Loucy (cell line): ENCODE data around the gene DNAH6.

Experiments
- H2AFZ ChIP-seq: fragments of 200-600 bp; sonication (generic); 2 replicates; pipeline ENCODE4 v1.6.0; 2016; ENCODE audit warnings: antibody characterized with exemption, mild to moderate bottlenecking, low read length, moderate library complexity
- H3F3A ChIP-seq: fragments of 200-600 bp; 2 replicates; pipeline ENCODE4 v1.6.0; 2016; ENCODE audit warnings: antibody characterized with exemption, low read depth, mild to moderate bottlenecking
- H3K27me3 ChIP-seq: fragments of 200-600 bp; sonication (generic); 2 replicates; pipeline ENCODE4 v1.6.1; 2014; ENCODE audit warnings: low read length, mild to moderate bottlenecking; ENCODE audit not compliant: insufficient read depth, poor library complexity, severe bottlenecking
- H3K36me3 ChIP-seq: fragments of 200-600 bp; sonication (generic); 2 replicates; pipeline ENCODE4 v1.6.1; 2016; ENCODE audit warnings: low read length; ENCODE audit not compliant: insufficient read depth
- H3K4me1 ChIP-seq: fragments of 200-600 bp; sonication (generic); 2 replicates; pipeline ENCODE4 v1.5.1; 2014; ENCODE audit warnings: low read length, mild to moderate bottlenecking; ENCODE audit not compliant: insufficient read depth, poor library complexity, severe bottlenecking
- H3K4me2 ChIP-seq: fragments of 200-600 bp; sonication (generic); 2 replicates; pipeline ENCODE4 v1.6.0; 2014; ENCODE audit warnings: antibody characterized with exemption, low read length, low read depth, mild to moderate bottlenecking; ENCODE audit not compliant: poor library complexity, severe bottlenecking
- H3K4me3 ChIP-seq: fragments of 200-600 bp; sonication (generic); 2 replicates; pipeline ENCODE4 v1.5.1; 2014; ENCODE audit warnings: low read length, mild to moderate bottlenecking, mixed read lengths; ENCODE audit not compliant: poor library complexity, severe bottlenecking
- H3K79me2 ChIP-seq: fragments of 200-600 bp; sonication (generic); 2 replicates; pipeline ENCODE4 v1.6.1; 2014; ENCODE audit warnings: low read length; ENCODE audit not compliant: insufficient read depth
- H3K9ac ChIP-seq: fragments of 200-600 bp; sonication (generic); 2 replicates; pipeline ENCODE4 v1.6.0; 2014; ENCODE audit warnings: mild to moderate bottlenecking, low read depth, low read length, moderate library complexity; ENCODE audit not compliant: poor library complexity, severe bottlenecking
- H3K9me2 ChIP-seq: fragments of 200-600 bp; sonication (generic); replicated peaks from 2 replicates; pipeline ENCODE4 v1.6.1; 2016; ENCODE audit warnings: low read depth, low read length, mixed read lengths
- H3K9me3 ChIP-seq: fragments of 200-600 bp; sonication (generic); 2 replicates; pipeline ENCODE4 v1.6.1; 2014; ENCODE audit warnings: mild to moderate bottlenecking, antibody characterized with exemption, low read length, low read depth; ENCODE audit not compliant: insufficient read depth
- H4K20me1 ChIP-seq: fragments of 200-600 bp; sonication (generic); 2 replicates; pipeline ENCODE4 v1.6.0; 2014; ENCODE audit warnings: antibody characterized with exemption, low read length, mild to moderate bottlenecking; ENCODE audit not compliant: insufficient read depth, poor library complexity, severe bottlenecking
- CTCF ChIP-seq: fragments of 200-600 bp; sonication (generic); conservative IDR thresholded peaks from 2 replicates; pipeline ENCODE4 v1.5.1; 2014; ENCODE audit warnings: mild to moderate bottlenecking, antibody characterized with exemption, low read length
- EZH2phosphoT487 ChIP-seq: fragments of 200-600 bp; IDR thresholded peaks from 2 replicates; pipeline ENCODE4 v1.6.1; 2018; ENCODE audit warnings: antibody characterized with exemption, mild to moderate bottlenecking, moderate library complexity, borderline replicate concordance

The DNAH6 gene

GRCh38 chr2:84839851-84840250, 323.6 kb downstream of the DNAH6 start:
- H3K9me3 ChIP-seq, result peaks cover 2% of the 10 kb centered on the region; the same call in 1 of the 2 replicates
- no peaks in the 10 kb centered on the region for H3K4me1 ChIP-seq
- no peak overlapping the region for H3K4me3 ChIP-seq
- no peak for TF ChIP-seq EZH2phosphoT487
- no peak for TF ChIP-seq CTCF
- peaks cover 39% of the 10 kb centered on the region for H3K27me3 ChIP-seq
- H3K79me2 ChIP-seq, result no peaks in the 10 kb centered on the region
- no peaks in the 10 kb centered on the region for H4K20me1 ChIP-seq
- H3K9me2 ChIP-seq, result no peaks in the 10 kb centered on the region
- no peak overlapping the region for H3K4me2 ChIP-seq
- H3K36me3 ChIP-seq, result no peaks in the 10 kb centered on the region
- H3F3A ChIP-seq, result no peaks in the 10 kb centered on the region
- no peak overlapping the region for H3K9ac ChIP-seq
- no peak overlapping the region for H2AFZ ChIP-seq

- Histone ChIP-seq H3K27me3 (peaks cover 40% of the 10 kb centered on the region), H3K9me2 (no peaks in the 10 kb centered on the region), H3K4me2 (no peak overlapping the region), H4K20me1 (no peaks in the 10 kb centered on the region), H2AFZ (no peak overlapping the region), H3K9ac (no peak overlapping the region), H3K9me3 (peaks cover 2% of the 10 kb centered on the region; the same call in 1 of the 2 replicates), H3K4me3 (no peak overlapping the region), H3K4me1 (no peaks in the 10 kb centered on the region), H3F3A (no peaks in the 10 kb centered on the region), H3K79me2 (no peaks in the 10 kb centered on the region), H3K36me3 (no peaks in the 10 kb centered on the region)
- TF ChIP-seq EZH2phosphoT487 (no peak), CTCF (no peak)
Observed at GRCh38 chr2:84840306-84840705, 324.0 kb downstream of the DNAH6 start.

DNA sequence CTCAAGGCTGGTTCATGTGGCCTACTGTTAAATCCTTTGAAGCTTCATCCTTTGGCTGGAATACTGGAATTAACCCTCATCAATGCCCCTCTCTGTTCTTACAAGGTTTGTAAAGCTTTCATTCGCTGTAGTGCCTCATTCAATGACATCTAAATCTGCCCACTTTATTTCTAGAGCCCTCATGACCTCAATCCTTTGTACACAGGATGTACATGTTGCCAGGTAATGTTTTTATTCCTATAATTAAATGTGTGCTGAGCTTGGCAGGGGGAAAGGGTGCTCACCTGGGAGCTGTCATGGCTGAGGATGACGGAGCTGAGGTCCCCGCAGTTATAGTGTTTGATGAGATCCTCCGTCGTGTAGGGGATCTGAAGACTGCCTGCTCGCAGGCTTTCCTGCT, 325.3 kb downstream of the DNAH6 start:
- Histone ChIP-seq H3K4me3 (no peak overlapping the region), H3K9me2 (no peaks in the 10 kb centered on the region), H3K36me3 (no peaks in the 10 kb centered on the region), H3K4me2 (no peak overlapping the region), H3K9me3 (peaks cover under 1% of the 10 kb centered on the region; the same call in 1 of the 2 replicates), H3K27me3 (peaks cover 40% of the 10 kb centered on the region), H3K4me1 (peaks cover 10% of the 10 kb centered on the region), H4K20me1 (no peaks in the 10 kb centered on the region), H3F3A (no peaks in the 10 kb centered on the region), H3K9ac (no peak overlapping the region), H2AFZ (no peak overlapping the region), H3K79me2 (no peaks in the 10 kb centered on the region)
- TF ChIP-seq EZH2phosphoT487 (no peak), CTCF (no peak)
